Measurements from ENCODE around the gene PIP4K2A.

DNA sequence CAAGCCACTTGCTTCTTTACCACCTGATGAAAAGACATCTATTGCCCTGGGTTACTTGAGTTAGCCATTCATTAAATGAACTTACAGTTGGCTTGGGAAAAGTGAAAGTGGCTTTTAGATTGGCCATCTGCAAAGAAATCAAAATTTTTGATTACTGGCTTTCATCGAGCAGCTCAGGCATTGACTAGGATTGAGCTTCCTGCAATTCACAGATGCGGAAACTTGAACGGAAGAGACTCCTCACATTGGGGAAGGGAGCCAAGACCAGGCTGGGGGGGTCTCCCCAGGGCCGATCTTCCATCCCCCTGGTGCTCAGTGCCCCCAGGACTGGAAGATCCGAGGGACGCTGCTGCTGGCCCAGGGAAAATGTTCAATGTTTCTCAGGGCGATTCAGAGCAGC, 145.4 kb downstream of the PIP4K2A start:
- TF ChIP-seq, protein P1, sequence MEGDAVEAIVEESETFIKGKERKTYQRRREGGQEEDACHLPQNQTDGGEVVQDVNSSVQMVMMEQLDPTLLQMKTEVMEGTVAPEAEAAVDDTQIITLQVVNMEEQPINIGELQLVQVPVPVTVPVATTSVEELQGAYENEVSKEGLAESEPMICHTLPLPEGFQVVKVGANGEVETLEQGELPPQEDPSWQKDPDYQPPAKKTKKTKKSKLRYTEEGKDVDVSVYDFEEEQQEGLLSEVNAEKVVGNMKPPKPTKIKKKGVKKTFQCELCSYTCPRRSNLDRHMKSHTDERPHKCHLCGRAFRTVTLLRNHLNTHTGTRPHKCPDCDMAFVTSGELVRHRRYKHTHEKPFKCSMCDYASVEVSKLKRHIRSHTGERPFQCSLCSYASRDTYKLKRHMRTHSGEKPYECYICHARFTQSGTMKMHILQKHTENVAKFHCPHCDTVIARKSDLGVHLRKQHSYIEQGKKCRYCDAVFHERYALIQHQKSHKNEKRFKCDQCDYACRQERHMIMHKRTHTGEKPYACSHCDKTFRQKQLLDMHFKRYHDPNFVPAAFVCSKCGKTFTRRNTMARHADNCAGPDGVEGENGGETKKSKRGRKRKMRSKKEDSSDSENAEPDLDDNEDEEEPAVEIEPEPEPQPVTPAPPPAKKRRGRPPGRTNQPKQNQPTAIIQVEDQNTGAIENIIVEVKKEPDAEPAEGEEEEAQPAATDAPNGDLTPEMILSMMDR (IDR thresholded peaks at IDR 0.05), result no peak
- no peak for TF ChIP-seq POLR2A (IDR thresholded peaks at IDR 0.05)
